ENCODE measurements around the gene BAZ2B. TPM values are rescaled to one million over a fixed set of nuclear protein-coding genes. Genes with fewer than 3 reads are reported as not detected.

Gene BAZ2B
- total and polyA plus RNA-seq, 10 donors: 5.6 to 158 (median 86.0) TPM

- no peak overlapping the region for H3K4me3 ChIP-seq
- DNase-seq: no peak
- H3K4me1 ChIP-seq: no peaks in the 10 kb centered on the region
- TF ChIP-seq CTCF (IDR thresholded peaks at IDR 0.05 in 8 of 11, conservative IDR thresholded peaks at IDR 0.05 in 3 of 11): no peak
- no peak for TF ChIP-seq POLR2A (IDR thresholded peaks at IDR 0.05)
- TF ChIP-seq POLR2AphosphoS5 (IDR thresholded peaks at IDR 0.05): no peak
- 92 to 100% (median 97%) methylated on average over 1 of the region's 1 CpG for WGBS, 5 donors
- intact Hi-C loops (cut with DNase I; ENCODE audit: low total_unique reads): no loop called here
- no peaks in the 10 kb centered on the region for H3K9me3 ChIP-seq
- H3K27me3 ChIP-seq (replicated peaks in 1 of 7): no peaks in the 10 kb centered on the region
- peaks cover 0 to 72% (median 12%) of the 10 kb centered on the region in 6 donors for H3K36me3 ChIP-seq
- no peak overlapping the region for H3K27ac ChIP-seq
Measured at GRCh38 chr2:159396799-159397198, 219.5 kb downstream of the BAZ2B start.

- H3K27ac ChIP-seq: no peak overlapping the region
- H3K9me3 ChIP-seq: no peaks in the 10 kb centered on the region
- peaks cover 3 to 90% (median 26%) of the 10 kb centered on the region in 6 donors for H3K36me3 ChIP-seq
- DNase-seq: no peak
- no peaks in the 10 kb centered on the region for H3K4me1 ChIP-seq
- intact Hi-C loops (cut with DNase I; ENCODE audit: low total_unique reads): no loop called here
- no peak overlapping the region for H3K4me3 ChIP-seq
- no peaks in the 10 kb centered on the region for H3K27me3 ChIP-seq (replicated peaks in 1 of 7)
- 95 to 98% (median 96%) methylated on average over 6 of the region's 6 CpGs for WGBS, 5 donors
- TF ChIP-seq CTCF (IDR thresholded peaks at IDR 0.05 in 8 of 11, conservative IDR thresholded peaks at IDR 0.05 in 3 of 11) (no peak), POLR2AphosphoS5 (IDR thresholded peaks at IDR 0.05) (no peak), POLR2A (IDR thresholded peaks at IDR 0.05) (no peak)
Measured at GRCh38 chr2:159382447-159383028, 233.8 kb downstream of the BAZ2B start.

GRCh38 chr2:159381574-159381973 is 234.8 kb downstream of the BAZ2B start:
- Histone ChIP-seq H3K9me3 (no peaks in the 10 kb centered on the region), H3K4me3 (no peak overlapping the region), H3K4me1 (no peaks in the 10 kb centered on the region), H3K27me3 (replicated peaks in 1 of 7) (no peaks in the 10 kb centered on the region), H3K27ac (peak overlapping the region in 2 of 8 donors; percentile 9 to 33), H3K36me3 (peaks cover 3 to 81% (median 24%) of the 10 kb centered on the region in 6 donors)
- intact Hi-C loops (cut with DNase I; ENCODE audit: low total_unique reads): no loop called here
- no peak for DNase-seq
- TF ChIP-seq CTCF (IDR thresholded peaks at IDR 0.05 in 8 of 11, conservative IDR thresholded peaks at IDR 0.05 in 3 of 11) (no peak), POLR2AphosphoS5 (IDR thresholded peaks at IDR 0.05) (no peak), POLR2A (IDR thresholded peaks at IDR 0.05) (no peak)

- DNase-seq: no peak
- no peaks in the 10 kb centered on the region for H3K4me1 ChIP-seq
- peaks cover 3 to 73% (median 18%) of the 10 kb centered on the region in 6 donors for H3K36me3 ChIP-seq
- H3K27ac ChIP-seq: no peak overlapping the region
- H3K4me3 ChIP-seq: no peak overlapping the region
- 89 to 100% (median 96%) methylated on average over 1 of the region's 1 CpG for WGBS, 5 donors
- intact Hi-C loops (cut with DNase I; ENCODE audit: low total_unique reads): no loop called here
- TF ChIP-seq CTCF (IDR thresholded peaks at IDR 0.05 in 8 of 11, conservative IDR thresholded peaks at IDR 0.05 in 3 of 11) (no peak), POLR2AphosphoS5 (IDR thresholded peaks at IDR 0.05) (no peak), POLR2A (IDR thresholded peaks at IDR 0.05) (no peak)
- no peaks in the 10 kb centered on the region for H3K9me3 ChIP-seq
- H3K27me3 ChIP-seq (replicated peaks in 1 of 7): no peaks in the 10 kb centered on the region
Measured at GRCh38 chr2:159380685-159381239, 235.6 kb downstream of the BAZ2B start.
